Left forelimb (tissue), 1 donor: Measurements from ENCODE around the gene CLPSL2.
"Not testable (repeated sequence)": the region's sequence is repeated elsewhere in the genome, so short reads cannot be mapped to it uniquely, and the experiment has no call there.

Experiments
- DNase-seq: peaks from one replicate; pipeline ENCODE4 v3.0.0-alpha.2; 2018; ENCODE audit warnings: low spot score

Gene CLPSL2

GRCh38 chr6:35776364-35777215 is at the start of gene CLPSL2:
Gene CLPSL2 (plus strand): TSS chr6:35776598. CDS start chr6:35776619, 21 bp downstream.
- no peak for DNase-seq

- peak; percentile 87 for DNase-seq
Observed at GRCh38 chr6:35727231-35727934, 49.0 kb upstream of the CLPSL2 start.

GRCh38 chr6:35727935-35728682 is 48.3 kb upstream of the CLPSL2 start:
- peak; percentile 93 for DNase-seq

GRCh38 chr6:35728683-35729678 is 47.4 kb upstream of the CLPSL2 start:
- no peak for DNase-seq

- no peak for DNase-seq
Observed at GRCh38 chr6:35729722-35730121, 46.7 kb upstream of the CLPSL2 start.

GRCh38 chr6:35730745-35731413 is 45.5 kb upstream of the CLPSL2 start:
- no peak for DNase-seq

GRCh38 chr6:35731414-35731735 is 45.0 kb upstream of the CLPSL2 start:
- DNase-seq, result peak; percentile 95

GRCh38 chr6:35731736-35732532 is 44.5 kb upstream of the CLPSL2 start:
- DNase-seq, result peak; percentile 95

GRCh38 chr6:35733633-35734032 is 42.8 kb upstream of the CLPSL2 start:
- DNase-seq, result no peak

GRCh38 chr6:35734319-35734718 is 42.1 kb upstream of the CLPSL2 start:
- DNase-seq, result not testable (repeated sequence)

GRCh38 chr6:35735452-35735851 is 40.9 kb upstream of the CLPSL2 start:
- no peak for DNase-seq

GRCh38 chr6:35736253-35736894 is 40.0 kb upstream of the CLPSL2 start:
- no peak for DNase-seq

- DNase-seq, result no peak
Observed at GRCh38 chr6:35736982-35737412, 39.4 kb upstream of the CLPSL2 start, which contains the start of gene ARMC12. Gene ARMC12 (plus strand): TSS chr6:35737032. CDS start chr6:35737109, 77 bp downstream.

GRCh38 chr6:35737413-35738211 is 38.8 kb upstream of the CLPSL2 start:
- no peak for DNase-seq

- no peak for DNase-seq
Observed at GRCh38 chr6:35739645-35740524, 36.5 kb upstream of the CLPSL2 start.

- DNase-seq, result no peak
Observed at GRCh38 chr6:35742842-35743241, 33.6 kb upstream of the CLPSL2 start.

- DNase-seq, result no peak
Observed at GRCh38 chr6:35745509-35745908, 30.9 kb upstream of the CLPSL2 start.
